ENCODE results near the gene ARF1.

Gene ARF1

DNA sequence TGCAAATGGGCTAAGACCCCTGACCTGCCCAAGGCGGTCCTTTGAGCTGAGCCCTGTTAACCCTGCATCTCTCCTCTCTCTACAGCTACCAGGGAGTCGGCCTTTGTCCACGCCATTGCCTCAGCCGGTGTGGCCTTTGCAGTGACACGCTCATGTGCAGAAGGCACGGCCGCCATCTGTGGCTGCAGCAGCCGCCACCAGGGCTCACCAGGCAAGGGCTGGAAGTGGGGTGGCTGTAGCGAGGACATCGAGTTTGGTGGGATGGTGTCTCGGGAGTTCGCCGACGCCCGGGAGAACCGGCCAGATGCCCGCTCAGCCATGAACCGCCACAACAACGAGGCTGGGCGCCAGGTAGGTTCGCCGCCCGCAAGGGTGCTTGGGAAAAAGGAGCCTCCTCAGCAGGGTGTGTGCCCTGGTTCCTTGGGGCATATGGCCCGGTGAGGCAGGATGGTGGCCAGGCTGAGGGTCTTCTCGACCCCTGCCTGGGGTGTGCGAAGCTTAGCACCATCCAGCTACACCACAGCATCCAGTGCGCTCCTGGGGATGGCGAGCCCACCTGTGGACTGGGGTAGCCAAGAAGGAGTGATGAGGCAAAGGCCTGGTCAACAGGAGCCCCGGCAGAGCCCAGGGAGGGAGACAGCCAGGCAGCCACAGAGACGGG lies 31.8 kb upstream of the ARF1 start:
- no peak for DNase-seq

DNA sequence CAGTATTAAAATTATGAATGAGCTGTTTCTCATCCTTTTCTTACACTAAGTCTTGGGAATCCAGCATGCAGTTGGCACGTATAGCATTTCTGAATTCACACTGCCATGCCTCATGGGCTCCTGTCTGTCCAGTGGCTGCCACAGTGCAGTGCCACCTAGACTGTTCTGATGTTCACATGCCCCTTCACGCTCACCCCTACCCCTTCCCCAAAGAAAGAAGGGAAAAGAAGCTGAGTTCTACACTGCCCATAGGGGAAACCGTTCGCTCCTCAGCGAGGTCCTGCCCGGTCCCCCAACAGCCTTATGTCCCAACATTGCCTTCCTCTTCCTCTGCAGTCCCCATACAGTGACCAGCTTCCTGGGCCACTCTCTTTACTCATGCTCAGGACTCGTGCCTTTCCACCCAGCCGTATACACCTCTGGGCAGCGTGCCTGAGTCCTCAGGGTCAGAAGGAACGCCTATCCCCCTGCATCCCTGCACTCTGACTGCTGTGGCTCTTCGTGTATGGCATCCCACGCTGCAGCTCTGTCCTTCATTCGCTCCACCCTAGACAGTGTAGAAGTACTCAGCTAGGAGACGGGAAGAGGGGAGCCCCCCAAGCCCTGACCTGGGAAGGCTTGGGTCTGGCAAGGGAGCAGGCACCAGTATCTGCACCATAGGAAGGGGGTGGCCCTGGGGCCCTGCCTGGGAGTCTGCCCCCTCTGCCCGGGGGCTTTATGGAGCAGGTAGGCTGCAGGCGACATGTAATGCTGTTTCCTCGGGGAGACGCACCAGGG lies 24.1 kb upstream of the ARF1 start:
- no peak for DNase-seq

DNA sequence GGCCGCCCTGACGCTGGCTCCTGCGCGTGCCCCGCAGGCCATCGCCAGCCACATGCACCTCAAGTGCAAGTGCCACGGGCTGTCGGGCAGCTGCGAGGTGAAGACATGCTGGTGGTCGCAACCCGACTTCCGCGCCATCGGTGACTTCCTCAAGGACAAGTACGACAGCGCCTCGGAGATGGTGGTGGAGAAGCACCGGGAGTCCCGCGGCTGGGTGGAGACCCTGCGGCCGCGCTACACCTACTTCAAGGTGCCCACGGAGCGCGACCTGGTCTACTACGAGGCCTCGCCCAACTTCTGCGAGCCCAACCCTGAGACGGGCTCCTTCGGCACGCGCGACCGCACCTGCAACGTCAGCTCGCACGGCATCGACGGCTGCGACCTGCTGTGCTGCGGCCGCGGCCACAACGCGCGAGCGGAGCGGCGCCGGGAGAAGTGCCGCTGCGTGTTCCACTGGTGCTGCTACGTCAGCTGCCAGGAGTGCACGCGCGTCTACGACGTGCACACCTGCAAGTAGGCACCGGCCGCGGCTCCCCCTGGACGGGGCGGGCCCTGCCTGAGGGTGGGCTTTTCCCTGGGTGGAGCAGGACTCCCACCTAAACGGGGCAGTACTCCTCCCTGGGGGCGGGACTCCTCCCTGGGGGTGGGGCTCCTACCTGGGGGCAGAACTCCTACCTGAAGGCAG lies 23.4 kb upstream of the ARF1 start:
- DNase-seq, result no peak

DNA sequence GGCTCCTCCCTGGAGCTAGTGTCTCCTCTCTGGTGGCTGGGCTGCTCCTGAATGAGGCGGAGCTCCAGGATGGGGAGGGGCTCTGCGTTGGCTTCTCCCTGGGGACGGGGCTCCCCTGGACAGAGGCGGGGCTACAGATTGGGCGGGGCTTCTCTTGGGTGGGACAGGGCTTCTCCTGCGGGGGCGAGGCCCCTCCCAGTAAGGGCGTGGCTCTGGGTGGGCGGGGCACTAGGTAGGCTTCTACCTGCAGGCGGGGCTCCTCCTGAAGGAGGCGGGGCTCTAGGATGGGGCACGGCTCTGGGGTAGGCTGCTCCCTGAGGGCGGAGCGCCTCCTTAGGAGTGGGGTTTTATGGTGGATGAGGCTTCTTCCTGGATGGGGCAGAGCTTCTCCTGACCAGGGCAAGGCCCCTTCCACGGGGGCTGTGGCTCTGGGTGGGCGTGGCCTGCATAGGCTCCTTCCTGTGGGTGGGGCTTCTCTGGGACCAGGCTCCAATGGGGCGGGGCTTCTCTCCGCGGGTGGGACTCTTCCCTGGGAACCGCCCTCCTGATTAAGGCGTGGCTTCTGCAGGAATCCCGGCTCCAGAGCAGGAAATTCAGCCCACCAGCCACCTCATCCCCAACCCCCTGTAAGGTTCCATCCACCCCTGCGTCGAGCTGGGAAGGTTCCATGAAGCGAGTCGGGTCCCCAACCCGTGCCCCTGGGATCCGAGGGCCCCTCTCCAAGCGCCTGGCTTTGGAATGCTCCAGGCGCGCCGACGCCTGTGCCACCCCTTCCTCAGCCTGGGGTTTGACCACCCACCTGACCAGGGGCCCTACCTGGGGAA lies 22.7 kb upstream of the ARF1 start:
- DNase-seq, result peak; percentile 56

DNA sequence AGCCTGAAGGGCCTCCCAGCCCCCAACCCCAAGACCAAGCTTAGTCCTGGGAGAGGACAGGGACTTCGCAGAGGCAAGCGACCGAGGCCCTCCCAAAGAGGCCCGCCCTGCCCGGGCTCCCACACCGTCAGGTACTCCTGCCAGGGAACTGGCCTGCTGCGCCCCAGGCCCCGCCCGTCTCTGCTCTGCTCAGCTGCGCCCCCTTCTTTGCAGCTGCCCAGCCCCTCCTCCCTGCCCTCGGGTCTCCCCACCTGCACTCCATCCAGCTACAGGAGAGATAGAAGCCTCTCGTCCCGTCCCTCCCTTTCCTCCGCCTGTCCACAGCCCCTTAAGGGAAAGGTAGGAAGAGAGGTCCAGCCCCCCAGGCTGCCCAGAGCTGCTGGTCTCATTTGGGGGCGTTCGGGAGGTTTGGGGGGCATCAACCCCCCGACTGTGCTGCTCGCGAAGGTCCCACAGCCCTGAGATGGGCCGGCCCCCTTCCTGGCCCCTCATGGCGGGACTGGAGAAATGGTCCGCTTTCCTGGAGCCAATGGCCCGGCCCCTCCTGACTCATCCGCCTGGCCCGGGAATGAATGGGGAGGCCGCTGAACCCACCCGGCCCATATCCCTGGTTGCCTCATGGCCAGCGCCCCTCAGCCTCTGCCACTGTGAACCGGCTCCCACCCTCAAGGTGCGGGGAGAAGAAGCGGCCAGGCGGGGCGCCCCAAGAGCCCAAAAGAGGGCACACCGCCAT lies 21.9 kb upstream of the ARF1 start:
- DNase-seq, result peak; percentile 23

DNA sequence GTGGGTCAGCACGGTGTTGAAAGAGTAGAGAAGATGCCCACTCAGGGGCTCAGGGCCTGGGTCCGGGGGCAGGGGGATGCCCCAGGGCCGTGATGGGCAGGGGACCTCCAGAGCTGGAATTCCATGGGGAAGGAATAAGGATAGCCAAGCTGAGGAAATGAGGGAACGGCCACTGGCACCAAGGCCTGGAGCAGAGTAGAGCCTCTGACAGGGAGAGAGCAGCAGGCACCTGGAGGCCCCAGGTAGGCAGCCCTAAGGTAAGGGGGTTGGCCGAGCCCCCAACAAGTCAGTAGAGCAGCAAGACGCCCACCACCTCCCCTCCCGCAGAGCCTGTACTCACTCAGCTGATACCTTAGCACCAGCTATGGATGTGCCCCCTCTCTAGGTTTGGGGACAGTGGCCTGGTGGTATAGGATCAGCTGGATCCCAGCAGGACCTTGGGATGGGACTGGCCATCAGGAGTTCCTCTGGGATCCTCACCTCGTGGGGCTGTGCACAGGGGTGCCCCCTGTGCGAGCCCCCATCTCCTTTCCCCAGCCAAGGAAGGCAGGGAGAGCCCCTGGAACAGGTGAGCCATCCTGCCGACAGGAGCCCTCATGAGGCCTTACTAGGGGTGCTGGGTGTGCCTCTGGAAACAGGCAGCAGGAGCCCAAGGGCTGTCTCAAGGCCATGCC lies 21.0 kb upstream of the ARF1 start:
- DNase-seq, result no peak

DNA sequence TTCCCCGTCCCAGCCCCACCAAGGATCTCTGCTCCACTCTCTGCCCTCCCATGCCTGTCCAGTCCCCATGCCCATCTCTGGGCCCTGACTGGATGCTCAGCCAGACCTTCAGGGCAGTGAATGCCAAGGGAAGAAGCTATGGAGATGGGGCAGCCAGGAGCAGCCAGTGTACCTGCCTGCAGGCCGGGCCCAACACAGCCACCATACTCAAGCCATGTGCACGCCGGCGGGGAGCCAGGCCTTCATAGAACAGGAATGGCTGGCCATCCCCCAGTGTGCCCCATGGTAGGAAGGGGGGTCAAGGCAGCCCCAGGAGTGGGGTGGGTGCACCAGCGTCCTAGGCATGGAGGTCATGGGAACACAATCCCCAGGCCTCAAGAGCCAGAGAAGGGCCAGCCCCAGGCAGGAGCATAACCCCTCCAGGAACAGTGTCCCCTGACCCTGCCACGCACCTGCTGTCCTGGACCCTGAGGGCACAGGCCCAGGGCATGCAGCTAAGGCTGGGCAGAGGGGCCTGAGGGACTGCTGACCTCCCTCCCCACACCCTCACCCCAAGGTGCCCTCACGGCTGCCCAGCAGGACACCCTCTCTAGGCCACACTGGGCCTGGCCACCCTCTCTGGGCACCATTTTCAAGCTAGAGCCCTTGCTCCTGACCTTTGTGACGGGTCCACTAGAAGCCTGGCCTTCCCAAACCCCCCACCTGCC lies 20.3 kb upstream of the ARF1 start:
- no peak for DNase-seq

DNA sequence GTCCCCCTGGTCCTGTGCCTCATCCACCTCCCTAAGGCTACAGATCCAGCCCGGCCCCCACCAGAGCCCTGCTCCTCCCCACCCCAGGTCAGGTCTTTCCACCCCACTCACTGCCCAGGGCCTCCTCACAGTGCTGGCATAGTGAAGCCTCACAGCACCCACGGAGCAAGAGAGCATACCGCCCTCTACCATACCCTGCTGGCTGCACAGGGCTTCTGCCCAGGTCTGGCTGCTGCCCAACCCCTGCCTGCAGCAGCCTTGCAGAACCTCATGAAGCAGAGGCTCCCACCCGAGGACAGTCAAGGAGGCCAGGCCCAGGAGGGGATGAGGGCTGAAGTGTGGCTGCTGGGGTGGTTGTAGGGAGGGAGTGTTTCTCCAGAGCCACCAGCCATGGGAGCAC lies 19.7 kb upstream of the ARF1 start:
- no peak for DNase-seq

DNA sequence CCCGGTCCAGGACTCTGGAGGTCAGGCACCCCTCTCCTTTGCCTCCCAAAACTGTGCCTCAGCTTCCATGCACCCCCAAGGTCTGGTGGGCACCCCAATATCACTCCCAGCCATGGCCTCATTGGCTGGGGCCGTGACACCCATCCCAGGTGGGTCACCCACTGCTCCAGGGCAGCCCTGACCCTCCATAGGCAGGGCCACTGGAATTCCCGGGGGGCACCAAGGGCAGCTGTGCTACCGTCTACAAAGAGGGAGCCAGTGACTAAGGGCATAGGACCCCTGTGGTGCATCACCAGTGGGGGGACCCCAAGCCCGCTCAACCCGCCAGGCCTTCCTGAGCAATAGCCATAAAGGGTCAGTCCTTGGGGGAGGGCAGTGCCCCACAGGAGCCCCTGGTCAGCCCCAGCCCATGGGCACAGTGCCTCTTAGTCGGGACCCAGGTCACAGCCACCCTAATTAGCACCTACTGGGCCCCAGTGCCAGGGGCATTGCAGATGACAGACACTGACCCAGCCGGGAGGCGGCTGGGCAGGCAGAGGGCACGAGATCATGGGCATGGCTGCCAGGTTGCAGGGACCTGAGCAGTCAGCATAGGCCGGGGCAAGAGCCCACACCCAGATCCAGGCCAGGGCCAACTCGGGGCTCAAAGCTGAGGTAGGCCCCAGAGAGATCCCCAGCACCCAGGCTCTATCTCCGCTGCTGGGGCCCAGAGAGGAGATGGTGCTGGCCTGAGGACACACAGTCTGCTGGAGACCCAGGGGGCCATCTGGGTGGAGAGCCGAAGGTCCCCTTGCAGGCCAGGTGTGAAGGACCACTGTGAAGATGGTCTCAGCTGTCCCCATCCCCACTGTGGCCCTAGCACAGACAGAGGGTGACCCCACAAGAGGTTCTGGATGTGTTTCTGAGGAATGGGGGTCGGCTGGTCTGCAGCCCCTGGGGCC lies 19.0 kb upstream of the ARF1 start:
- no peak for DNase-seq

DNA sequence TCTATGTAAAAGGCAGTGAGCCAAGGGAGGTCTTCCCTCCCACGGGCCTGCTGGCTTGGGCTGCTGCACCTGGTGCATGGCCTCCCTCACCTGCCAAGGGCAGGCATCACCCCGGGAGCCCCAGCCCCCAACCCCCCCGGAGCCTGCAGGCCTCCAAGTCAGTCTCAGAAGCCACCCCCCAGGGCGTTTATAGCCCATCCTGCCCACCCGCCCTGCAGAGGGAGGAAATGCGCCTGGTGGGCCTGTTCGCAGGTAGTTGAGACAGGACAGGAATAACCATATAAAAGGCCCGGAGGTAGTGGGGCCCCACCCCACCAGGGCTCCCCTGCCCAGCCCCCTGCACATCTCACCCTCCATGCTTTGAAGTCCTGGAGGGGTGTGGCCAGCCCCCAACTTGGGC lies 18.2 kb upstream of the ARF1 start:
- DNase-seq, result no peak

DNA sequence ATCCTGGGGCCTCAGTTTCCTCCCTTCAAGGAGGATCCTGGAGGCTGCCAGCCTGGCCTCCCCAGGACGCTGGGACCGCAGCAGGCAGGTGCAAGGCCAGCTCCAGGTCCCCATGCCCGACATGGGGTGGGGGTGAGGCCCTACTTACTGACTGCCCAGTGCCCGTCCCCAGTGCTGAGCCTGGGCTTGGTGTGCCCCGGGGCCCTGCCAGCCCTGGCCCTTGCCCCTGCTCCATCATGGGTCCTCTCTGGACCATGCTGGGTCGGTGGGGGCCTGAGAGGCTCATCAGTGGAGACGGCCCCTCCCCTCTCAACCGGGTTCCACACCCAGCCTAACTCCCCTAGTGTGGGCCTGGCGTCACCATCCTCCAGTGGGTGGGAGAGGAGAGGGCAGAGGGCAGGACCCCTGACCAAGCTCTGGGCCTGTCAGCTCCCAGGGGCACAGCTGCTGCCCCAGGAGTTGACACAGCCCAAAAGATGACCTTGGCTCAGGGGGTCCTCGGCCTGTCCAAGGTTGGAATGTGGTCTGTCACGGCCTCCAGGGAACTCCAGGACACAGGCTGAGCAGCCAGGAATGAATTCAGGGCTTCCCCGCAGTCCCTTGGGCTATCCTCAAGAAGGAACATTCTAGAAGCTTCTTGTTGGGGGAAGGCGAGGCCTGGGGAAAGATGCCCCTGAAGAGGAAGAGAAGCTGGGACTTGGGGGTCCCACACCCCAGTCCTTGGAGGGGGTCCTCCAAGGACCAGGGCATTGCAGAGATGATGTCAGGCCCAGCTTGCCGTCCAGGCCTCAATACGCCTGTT lies 17.6 kb upstream of the ARF1 start:
- DNase-seq, result no peak

DNA sequence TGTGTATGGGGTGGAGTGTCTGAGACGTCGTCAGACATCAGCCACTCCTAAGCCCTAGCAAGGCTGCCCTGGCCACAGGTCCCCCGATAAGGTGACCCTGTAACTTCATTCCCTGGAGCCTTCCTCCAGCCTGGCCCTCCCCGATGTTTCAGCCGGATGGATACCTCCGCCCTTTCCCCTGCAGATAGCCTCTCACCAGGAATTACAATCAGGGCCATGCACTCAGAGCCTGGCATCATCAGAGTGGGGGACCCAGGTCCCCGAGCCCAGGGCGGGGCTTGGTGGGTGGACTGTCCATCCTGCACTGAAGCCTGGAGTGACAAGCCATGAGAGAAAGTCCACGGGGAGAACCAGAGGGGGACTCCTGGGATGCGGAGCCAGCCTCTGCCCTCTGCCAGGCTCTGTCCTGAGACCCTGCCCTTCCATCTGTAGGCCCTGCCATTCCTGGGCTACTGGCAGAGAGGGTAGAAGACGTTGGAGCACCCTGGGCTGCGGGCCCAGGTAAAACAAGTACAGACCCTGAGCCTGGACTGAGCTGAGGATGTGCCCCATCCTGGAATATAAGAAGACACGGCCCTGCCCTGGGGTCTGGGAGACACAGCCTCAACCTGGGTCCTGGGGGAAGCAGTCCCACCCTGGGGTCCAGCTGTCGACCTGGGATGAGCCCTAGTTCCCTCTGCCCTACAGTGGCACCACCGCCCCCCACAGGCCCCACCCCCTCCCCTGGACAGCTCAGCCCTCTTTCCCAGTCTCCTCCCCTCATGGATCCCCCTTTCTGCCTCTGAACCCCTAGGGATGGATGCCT lies 16.8 kb upstream of the ARF1 start:
- no peak for DNase-seq

DNA sequence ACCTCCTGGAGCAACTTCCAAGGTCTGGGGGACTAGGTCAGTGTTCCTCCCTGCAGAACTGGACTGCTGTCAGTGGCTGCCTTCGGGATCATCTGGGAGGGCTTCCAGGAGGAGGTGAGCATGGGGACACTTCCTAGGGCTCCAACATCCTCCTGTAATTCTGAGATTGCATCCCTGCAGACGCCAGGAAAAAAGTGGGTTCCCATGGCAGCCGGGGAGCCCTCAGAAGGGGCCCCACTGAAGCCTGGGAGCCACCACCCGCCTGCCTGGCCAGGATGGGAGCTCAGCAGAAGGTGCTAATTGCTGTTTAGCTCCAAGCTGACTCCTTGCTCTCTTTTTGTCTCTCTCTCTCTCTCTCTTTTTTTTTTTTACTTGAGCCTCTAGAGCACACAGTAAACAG lies 16.1 kb upstream of the ARF1 start:
- no peak for DNase-seq

DNA sequence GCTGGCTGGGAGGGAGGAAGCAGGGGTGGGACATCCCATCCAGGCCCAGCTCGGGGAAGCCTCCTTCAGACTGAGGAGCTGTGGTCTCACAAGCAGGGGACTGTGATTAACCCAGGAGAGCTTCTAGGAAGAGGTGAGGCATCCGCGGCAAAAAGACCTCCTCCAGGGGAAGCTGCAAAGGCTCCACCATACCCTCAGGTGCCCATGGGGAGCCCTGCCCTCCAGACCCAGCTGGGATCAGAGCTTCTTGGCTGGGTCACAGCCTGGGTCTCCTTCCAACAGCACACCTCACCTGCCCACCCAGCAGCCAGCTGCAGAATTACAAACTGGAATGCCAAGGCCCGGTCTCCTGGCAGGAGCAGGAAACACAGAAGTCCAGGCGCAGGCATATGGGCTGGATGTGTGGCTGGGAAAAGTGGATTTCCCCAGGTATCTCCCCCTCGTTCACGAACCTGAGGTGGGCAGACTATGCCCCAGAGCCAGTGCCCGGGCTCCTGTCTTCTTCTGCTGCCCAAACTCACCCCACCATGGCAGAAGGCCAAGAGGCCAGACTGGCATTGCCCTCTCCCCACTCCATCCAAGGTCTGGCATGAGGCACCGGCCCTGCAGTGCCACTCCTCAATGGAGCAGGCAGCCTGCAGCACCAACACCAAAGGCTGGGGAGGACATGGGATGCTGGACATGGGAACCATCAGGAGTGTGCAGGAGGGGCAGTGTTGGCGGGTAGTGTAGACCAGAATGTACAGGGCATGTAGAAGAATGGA lies 15.4 kb upstream of the ARF1 start:
- DNase-seq, result no peak

DNA sequence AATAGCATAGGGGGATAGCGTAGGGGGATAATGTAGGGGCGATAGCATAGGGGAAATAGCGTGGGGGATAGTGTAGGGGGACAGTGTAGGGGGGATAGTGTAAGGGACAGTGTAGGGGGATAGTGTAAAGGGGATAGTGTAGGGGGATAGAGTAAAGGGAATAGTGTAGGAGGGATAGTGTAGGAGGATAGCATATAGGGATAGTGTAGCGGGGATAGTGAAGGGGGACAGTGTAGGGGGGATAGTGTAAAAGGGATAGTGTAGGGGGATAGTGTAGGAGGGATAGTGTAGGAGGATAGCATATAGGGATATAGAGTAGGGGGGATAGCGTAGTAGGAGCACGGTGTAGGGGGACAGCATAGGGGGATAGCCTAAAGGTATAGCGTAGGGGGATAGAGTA lies 14.1 kb upstream of the ARF1 start:
- no peak for DNase-seq

DNA sequence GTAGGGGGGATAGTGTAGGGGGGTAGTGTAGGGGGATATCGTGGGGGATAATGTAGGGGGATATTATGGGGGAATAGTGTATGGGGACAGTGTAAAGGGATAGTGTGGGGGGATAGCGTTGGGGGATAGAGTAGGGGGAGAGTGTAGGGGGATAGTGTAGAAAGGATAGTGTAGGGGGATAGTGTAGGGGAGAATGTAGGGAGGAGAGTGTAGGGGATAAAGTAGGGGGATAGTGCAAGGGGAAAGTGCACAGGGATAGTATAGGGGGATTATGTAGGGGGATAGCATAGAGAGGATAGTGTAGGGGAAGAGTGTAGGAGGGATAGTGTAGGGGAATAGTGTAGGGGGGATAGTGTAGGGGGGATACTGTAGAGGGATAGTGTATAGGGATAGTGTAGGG lies 12.3 kb upstream of the ARF1 start:
- DNase-seq, result no peak

DNA sequence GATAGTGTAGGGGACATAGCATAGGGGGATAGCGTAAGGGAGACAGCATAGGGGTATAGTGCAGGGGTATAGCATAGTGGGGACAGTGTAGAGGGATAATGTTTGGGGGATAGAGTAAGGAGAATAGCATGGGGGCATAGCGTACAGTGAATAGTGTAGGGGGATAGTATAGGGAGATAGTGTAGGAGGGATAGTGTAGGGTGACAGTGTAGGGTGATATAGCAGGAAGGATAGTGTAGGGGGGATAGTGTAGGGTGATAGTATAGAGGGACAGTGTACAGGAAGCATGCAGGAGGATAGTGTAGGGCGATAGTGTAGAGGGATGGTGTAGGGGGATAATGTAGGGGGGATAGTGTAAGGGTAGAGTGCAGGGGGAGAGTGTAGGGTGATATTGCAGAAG lies 11.7 kb upstream of the ARF1 start:
- DNase-seq, result no peak
